GM21529 (cell line): ENCODE measurements around the gene NR2F6.
A peak's percentile ranks its signal among the peaks of the same experiment; 100 is the strongest.
"Not testable (repeated sequence)": the region's sequence is repeated elsewhere in the genome, so short reads cannot be mapped to it uniquely, and the experiment has no call there.

Experiments
- ATAC-seq: cut with Tn5 transposase; IDR thresholded peaks from one replicate; pipeline ENCODE4 v1.9.1; 2021; ENCODE audit not compliant: unreplicated experiment

Gene NR2F6

DNA sequence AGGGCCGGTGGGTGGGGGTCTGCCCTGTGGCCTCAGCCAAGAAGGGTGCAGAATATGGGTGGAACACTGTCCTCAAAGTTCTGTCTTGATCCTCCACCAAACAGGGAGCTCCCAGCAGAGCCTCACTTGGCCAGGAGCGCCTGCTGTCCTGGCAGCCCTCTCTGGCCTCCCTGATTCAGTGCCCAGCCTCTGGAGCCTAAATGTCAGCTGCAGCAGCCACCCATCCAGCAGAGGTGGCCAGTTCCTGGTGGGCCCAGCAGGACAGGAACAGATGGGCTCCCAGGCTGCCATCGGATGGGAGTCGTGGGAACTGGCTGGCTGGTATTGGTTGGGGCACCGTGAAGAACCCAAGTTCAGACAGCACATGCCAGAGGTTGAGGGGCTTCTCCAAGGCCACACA is 32.4 kb downstream of the NR2F6 start:
- no peak for ATAC-seq

DNA sequence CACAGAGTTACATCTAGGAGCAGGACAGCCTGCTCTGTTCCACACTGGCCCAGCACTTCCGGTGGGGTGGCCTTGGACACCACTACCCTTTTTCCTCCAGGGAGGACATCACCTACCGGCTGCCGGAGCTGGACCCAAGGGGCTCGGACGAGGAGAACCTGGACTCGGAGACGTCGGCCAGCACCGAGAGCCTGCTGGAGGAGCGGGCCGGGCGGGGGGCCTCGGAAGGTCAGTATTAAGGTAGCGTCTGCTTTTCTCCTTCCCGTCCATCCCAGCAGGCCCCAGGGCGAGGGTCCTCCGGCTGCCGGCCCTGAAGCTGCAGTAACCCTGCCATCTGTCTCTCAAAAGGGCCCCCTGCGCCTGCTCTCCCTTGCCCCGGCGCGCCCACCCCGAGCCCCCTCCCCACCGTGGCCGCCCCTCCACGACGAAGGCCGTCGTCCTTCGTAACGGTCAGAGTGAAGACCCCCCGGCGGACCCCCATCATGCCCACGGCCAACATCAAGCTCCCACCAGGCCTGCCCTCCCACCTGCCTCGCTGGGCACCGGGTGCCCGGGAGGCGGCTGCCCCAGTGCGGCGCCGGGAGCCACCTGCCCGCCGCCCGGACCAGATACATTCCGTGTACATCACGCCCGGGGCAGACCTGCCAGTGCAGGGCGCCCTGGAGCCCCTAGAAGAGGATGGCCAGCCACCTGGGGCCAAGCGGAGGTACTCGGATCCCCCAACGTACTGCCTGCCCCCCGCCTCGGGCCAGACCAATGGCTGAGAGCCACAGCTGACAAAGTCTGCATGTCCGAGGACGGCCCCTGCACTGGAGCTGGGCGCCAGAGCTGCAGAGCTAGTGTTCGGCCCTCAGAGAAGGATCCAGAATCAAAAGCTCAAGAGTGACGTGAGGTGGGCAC is 33.9 kb downstream of the NR2F6 start:
- no peak for ATAC-seq

GRCh38 chr19:17210296-17210695 is 35.4 kb downstream of the NR2F6 start:
- no peak for ATAC-seq

DNA sequence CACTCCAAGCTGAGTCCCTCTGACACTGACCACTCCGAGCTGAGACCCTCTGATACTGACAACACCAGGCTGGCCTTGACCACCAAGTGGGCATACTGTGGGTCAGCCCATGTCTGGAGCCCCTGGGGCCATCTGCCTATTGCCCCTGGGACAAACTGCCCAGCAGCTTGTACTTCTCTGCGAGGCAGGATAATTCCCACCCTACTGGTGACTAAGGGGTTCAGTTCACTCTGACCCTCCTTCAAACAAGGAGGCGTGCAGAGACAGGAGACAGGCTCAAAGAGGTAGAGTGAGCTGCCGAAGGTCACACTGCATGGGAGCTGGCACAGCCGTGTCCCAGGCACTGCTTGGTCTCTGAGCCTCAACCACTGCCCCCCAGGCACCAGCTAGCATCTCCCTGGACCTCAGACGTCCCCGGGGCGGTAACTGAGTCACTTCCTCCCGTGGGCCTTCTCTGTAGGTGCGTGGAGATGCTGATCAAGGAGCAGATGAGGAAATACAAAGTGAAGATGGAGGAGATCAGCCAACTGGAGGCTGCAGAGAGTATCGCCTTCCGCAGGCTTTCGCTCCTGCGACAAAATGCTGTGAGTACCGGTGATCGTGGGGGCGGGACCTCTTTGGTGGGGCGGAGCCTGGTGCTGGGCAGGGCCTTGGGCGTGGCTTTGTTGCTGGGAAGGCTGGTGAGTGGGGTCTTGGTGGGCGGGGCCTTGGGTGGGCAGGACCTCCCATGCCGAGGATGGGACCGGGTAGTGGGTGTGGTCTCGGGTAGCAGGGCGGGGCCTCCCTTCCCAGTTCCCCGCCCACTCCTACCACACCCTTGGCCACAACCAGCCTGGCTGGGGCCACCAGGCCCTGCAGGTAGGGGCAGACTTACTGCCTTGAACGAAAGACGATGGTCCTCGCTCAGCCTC is 36.3 kb downstream of the NR2F6 start:
- ATAC-seq: no peak

DNA sequence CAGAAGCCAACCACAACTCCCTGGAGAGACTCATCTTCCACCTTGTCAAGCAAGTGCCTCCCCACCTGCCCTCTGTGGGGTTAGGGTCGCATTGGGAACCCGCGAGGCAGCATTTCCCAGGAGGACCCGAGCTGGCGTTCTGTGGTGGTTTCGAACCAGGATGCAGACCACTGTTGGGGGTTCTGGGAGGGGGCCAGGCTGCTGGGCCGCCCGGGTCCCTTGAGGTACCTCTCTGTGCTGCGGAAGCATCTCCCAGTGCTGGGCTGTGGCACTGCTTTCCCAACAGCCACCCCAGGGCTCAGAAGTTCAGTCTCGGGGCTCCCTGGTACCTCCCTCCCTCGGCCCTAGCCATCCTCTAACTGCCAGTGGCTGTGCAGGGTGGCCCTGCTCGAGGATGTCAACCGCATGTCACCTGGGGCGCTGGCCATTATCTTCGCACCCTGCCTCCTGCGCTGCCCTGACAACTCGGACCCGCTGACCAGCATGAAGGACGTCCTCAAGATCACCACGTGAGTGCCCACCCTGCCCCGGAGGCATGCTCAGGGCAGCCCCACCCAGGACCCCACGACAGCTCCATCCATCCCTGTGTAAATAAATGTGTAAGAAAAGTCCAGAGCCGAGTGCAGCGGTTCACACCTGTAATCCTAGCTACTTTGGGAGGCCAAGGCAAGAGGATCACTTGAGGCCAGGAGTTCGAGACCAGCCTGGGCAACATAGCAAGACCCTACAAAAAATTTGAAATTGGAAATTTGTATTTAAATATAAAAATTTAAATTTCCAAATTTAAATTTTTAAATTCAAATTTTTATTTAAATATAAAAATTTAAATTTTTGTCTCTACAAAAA is 38.8 kb downstream of the NR2F6 start:
- ATAC-seq: no peak

- no peak for ATAC-seq
These were observed 40.2 kb downstream of the NR2F6 start for GRCh38 chr19:17205237-17206140.

DNA sequence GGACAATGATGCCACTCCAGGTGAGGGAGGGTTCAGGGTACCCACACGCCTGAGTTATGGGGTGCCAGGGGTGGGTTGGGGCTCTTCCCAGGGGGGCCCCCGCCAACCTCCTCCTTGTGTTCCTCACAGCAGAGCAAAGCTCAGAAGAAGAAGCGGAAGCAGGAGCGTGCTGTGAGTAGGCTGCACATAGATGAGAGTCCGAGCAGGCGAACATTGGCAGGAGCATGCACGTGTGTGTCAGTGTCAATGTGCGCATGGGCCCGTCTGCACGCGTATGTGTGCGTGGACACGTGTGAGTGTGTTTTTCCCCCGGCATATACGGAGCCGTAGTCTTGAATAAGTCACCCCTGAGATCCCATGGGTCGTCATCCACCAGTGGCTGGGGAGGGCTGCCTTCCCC is 43.0 kb downstream of the NR2F6 start:
- no peak for ATAC-seq

GRCh38 chr19:17202249-17202648 is 43.5 kb downstream of the NR2F6 start:
- no peak for ATAC-seq

- no peak for ATAC-seq
These were observed 45.2 kb downstream of the NR2F6 start for GRCh38 chr19:17200408-17201079.

DNA sequence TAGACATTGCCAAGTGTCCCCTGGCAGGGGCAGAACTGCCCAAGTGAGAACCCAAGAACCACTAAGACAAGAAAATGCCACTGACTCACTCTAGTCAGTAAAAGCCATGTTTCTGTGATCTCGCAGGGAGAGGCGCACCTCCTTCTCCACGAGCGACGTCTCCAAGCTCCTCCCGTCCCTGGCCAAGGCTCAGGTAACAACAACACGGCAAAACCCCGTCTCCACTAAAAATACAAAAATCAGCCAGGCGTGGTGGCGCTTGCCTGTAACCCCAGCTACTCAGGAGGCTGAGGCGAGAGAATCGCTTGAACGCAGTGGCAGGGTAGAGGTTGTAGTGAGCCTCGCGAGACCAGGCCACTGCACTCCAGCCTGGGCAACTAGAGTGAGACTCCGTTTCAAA is 48.1 kb downstream of the NR2F6 start:
- ATAC-seq: no peak

GRCh38 chr19:17196610-17197009 is 49.1 kb downstream of the NR2F6 start:
- ATAC-seq: no peak

DNA sequence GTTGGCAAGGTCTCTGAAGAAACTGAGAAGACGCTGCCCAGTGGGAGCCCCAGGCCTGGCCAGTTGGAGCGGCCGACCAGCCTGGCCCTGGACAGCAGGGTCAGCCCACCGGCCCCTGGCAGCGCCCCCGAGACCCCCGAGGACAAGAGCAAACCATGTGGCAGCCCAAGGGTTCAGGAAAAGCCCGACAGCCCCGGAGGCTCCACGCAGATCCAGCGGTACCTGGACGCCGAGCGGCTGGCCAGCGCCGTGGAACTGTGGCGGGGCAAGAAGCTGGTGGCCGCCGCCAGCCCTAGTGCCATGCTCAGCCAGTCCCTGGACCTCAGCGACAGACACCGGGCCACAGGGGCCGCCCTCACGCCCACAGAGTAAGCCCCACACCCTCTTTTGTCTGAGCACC is 50.6 kb downstream of the NR2F6 start:
- no peak for ATAC-seq

DNA sequence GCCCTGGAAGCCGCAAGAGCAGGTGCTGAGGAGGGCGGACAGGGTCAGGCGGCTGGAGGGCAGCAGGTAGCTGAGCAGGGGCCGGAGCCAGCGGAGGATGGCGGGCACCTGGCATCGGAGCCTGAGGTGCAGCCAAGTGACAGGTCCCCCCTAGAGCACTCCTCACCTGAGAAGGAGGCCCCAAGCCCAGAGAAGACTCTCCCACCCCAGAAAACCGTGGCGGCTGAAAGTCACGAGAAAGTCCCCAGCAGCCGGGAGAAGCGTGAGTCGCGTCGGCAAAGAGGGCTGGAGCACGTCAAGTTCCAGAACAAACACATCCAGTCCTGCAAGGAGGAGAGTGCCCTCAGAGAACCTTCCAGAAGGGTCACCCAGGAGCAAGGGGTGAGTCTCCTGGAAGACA is 51.1 kb downstream of the NR2F6 start:
- ATAC-seq: no peak

DNA sequence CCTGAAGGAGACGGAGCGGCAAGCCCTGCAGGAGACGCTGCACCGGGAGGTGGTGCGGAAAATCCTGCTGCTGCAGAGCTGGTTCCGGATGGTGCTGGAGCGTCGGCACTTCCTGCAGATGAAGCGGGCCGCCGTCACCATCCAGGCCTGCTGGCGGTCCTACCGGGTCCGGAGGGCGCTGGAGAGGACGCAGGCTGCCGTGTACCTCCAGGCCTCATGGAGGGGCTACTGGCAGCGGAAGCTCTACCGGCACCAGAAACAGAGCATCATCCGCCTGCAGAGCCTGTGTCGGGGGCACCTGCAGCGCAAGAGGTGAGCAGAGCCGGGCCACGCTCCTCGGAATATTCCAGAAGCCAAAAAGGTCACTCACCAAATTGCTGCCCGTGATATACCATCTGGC is 53.0 kb downstream of the NR2F6 start:
- ATAC-seq: no peak

GRCh38 chr19:17191736-17192135 is 54.0 kb downstream of the NR2F6 start:
- not testable (repeated sequence) for ATAC-seq

DNA sequence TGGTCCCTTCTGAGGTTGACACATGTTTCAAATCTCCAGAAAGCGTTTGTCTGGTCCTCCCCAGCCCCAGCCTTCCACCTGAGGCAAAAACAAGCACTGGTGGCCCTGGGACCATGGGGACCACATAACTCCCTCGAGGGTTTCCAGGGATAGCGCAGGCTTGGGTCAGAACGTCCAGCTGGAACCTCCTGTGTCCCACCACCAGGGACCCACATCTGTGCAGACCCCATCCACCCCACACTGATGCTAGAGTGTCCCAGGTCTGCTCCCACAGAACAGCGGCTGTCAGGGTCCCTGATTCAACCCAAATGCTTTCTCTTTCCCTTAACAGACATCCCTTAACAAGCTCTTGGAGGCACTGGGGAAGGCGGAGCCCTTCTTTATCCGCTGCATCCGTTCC is 60.1 kb downstream of the NR2F6 start:
- no peak for ATAC-seq

DNA sequence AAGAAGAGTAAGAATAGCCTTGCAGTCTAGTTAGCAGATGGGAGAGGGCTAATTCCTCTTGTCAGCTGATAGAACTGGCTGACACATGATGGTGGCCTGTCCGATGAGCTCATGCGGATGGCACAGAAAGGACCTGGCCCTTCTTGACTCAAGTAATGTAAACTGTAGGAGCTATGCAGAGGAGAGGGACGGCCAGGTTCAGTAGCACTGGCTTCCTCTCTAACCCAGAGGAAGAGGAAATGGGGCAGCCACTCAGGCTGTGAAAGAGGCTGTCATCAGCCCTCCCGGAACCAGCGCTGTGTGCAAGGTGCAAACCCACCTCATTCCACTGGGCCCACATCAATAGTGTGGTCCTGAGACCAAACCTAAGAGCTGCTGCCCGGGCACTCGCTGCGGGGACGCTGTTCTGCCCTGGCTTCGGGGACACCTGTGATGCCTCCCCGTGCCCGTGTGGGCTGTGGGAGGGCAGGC is 61.3 kb downstream of the NR2F6 start:
- peak; percentile 19 for ATAC-seq

- ATAC-seq: peak; percentile 53
These were observed 61.8 kb downstream of the NR2F6 start for GRCh38 chr19:17183858-17184321.

DNA sequence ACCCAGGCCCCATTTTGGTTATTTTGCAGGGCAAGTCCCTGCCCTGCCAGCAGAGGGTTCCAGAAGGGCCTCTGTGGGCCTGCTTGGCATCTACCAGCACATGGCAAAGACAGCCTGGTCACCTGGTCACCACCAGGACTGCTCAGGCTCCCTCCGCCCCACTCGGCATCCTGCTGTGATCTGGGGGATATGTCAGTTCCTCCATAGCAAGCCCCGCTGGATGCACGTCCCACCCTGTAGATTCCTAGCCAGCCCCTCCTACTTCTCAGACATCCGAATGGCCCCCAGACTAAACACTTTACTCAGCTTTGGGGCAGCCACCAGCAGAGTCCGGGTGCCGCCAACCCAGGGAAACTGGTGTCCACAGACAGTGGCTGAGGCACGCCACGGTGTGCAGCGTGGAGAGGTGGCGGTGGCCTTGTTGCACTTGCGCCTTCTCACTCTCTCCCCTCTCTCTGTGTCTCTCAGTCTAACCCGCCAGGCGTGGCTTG is 62.4 kb downstream of the NR2F6 start:
- no peak for ATAC-seq
